ENCODE results near the gene EPN2.

EPN2 gene

DNA sequence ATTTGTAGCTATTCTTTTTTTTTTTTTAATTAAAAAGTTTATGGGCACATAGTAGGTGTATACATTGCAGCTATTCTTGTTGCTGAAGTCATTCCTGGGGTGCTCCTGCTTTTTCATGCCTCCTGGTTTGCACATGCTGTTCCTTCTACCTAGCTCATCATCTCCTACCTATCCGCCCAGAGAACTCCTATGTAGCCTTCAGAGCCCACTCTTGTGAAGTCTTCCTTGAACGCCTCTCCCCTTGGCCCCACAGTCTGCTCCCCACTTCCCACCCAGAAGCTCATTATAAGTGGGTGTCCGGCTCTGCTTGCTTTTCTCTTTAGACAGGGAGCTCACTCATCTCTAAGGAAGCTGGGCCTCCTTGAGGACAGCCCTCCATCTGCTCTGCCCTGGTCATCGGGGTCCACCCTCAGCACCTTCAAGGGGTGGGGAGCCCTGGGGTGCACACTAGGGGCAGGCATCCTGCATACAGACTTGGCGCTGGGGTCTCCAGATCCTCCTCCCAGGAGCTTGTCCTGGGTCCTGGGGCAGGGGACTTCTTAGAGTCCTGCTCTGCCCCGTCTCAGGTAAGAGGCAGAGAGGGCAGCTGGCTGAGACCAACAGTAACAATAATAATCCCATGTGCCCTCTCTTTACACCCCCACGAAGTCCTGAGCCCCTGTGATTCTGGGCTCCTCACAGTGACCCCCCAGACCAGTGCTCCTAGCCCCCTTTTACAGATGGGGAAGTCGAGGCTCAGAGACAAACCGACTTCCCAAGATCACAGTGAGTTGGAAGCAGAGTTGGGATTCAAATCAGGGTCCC is 128.9 kb downstream of the EPN2 start:
- no peaks in the 10 kb centered on the region for H3K36me3 ChIP-seq
- H3K4me3 ChIP-seq (ENCODE audit: low read depth, low read length), result no peak overlapping the region

DNA sequence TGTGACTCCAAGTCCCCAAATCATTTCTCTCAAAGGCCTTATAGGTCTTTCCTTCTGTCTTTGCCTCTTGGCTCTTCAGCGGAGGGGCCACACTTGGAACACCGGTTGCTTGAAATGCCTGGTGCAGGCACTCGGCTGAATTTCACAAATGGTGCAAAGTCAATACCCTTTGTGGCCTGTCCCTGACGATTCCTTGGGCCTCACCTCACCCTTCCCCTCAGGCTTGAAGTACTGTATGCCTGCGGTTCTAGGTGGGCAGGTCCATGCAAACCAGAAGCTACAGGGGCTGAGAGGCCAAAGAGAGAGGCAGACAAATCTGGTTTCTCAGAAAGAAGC is 129.4 kb downstream of the EPN2 start:
- no peak overlapping the region for H3K4me3 ChIP-seq (ENCODE audit: low read depth, low read length)
- no peaks in the 10 kb centered on the region for H3K4me1 ChIP-seq
- no peaks in the 10 kb centered on the region for H3K27me3 ChIP-seq
- TF ChIP-seq, protein P1, sequence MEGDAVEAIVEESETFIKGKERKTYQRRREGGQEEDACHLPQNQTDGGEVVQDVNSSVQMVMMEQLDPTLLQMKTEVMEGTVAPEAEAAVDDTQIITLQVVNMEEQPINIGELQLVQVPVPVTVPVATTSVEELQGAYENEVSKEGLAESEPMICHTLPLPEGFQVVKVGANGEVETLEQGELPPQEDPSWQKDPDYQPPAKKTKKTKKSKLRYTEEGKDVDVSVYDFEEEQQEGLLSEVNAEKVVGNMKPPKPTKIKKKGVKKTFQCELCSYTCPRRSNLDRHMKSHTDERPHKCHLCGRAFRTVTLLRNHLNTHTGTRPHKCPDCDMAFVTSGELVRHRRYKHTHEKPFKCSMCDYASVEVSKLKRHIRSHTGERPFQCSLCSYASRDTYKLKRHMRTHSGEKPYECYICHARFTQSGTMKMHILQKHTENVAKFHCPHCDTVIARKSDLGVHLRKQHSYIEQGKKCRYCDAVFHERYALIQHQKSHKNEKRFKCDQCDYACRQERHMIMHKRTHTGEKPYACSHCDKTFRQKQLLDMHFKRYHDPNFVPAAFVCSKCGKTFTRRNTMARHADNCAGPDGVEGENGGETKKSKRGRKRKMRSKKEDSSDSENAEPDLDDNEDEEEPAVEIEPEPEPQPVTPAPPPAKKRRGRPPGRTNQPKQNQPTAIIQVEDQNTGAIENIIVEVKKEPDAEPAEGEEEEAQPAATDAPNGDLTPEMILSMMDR (IDR thresholded peaks at IDR 0.05; ENCODE audit: low read depth, low read length), result no peak
- no peaks in the 10 kb centered on the region for H3K9me3 ChIP-seq
- no peaks in the 10 kb centered on the region for H3K36me3 ChIP-seq
- DNase-seq, result no peak

More for the DNA sequence above, 128.9 kb downstream of the EPN2 start:
- no peaks in the 10 kb centered on the region for H3K27me3 ChIP-seq
- TF ChIP-seq, protein P1 (IDR thresholded peaks at IDR 0.05; ENCODE audit: low read depth, low read length), result no peak
- H3K4me1 ChIP-seq, result no peaks in the 10 kb centered on the region
- no peaks in the 10 kb centered on the region for H3K9me3 ChIP-seq
- no peak for DNase-seq

DNA sequence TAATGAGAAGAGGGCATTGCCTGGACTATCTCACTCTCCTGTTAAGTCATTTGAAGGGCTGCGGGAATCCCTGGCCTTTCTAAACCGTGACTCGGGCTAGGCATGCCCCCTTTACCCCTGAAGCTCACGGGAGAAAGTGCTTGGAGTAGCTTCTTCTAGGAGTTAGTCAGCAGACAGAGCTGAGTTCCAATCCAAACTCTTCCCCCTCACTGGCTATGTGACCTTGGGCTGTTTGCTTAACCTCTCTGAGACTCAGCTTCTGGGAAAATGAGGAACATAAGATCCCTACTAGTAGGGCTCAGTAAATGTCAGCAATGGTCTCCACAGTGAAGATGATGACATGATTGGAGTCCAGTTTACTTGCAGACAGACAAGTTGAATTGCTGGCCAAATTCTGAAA is 131.1 kb downstream of the EPN2 start:
- no peaks in the 10 kb centered on the region for H3K9me3 ChIP-seq
- DNase-seq, result no peak
- H3K4me3 ChIP-seq (ENCODE audit: low read depth, low read length), result no peak overlapping the region
- no peaks in the 10 kb centered on the region for H3K4me1 ChIP-seq
- no peaks in the 10 kb centered on the region for H3K27me3 ChIP-seq
- TF ChIP-seq, protein P1 (IDR thresholded peaks at IDR 0.05; ENCODE audit: low read depth, low read length), result no peak
- no peaks in the 10 kb centered on the region for H3K36me3 ChIP-seq

DNA sequence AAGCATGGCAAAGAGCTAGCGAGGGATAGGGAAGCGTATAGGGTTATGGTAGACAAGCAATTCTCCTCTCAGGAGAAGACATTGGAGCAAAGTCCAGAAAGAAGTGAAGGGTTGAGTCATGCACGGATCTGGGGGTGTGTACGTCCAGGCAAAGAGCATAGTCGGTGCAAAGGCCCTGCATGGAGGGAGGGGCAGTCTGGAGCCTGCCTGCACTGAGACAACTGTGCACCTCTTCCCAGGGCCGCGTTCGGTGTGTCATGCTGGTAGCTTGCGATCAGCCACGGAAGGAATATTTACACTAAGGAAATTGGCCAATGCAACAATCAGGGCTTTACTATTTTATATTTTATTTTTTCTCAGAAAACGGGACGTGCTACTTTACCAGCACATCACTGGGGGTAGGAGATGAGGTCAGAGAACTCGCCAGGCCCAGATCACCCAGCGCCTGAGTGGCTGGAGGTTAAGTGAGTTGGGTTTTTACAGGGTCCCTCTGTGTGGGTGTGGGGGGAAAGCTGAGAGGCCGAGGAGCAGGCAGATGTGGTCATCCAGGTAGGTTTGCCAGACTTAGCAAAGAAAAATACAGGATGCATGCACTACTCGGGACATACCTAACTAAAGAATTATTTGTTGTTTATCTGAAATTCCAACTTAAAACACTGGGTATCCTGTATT is 132.1 kb downstream of the EPN2 start:
- H3K9me3 ChIP-seq, result no peaks in the 10 kb centered on the region
- no peaks in the 10 kb centered on the region for H3K4me1 ChIP-seq
- H3K36me3 ChIP-seq, result no peaks in the 10 kb centered on the region
- H3K4me3 ChIP-seq (ENCODE audit: low read depth, low read length), result no peak overlapping the region
- TF ChIP-seq, protein P1 (IDR thresholded peaks at IDR 0.05; ENCODE audit: low read depth, low read length), result no peak
- DNase-seq, result no peak
- no peaks in the 10 kb centered on the region for H3K27me3 ChIP-seq

DNA sequence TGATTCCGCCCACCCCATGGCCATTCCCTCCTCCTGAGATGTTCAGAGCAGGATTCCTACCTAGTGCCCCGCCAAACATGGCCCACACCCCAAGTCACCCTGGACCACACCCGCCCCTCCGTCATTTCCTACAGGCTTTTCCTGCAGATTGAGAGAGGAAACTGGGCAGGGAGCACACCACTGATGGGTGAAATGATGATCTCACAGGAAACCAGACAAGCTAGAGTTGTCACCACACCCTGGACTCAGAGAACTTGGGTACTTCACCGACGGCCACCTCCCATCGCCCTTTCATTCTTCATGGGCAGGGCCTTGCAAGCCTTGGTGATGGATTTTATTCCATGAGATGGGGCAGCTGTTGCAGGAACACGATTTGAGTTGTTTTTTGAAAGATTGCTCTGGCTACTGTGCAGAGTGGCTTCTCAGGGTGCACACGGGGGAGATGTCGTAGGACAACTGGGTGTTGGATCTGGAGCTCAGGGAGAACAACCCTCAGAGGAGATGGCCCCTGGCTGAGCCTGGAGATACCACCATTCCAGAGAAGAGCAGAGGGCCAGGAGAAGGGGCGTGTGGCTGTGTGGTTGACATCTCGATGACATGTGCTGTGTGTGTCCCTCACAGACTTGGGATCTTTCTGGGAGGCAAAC is 132.8 kb downstream of the EPN2 start:
- H3K27me3 ChIP-seq, result no peaks in the 10 kb centered on the region
- no peak overlapping the region for H3K4me3 ChIP-seq (ENCODE audit: low read depth, low read length)
- no peaks in the 10 kb centered on the region for H3K4me1 ChIP-seq
- no peaks in the 10 kb centered on the region for H3K36me3 ChIP-seq
- TF ChIP-seq, protein P1 (IDR thresholded peaks at IDR 0.05; ENCODE audit: low read depth, low read length), result no peak
- no peak for DNase-seq
- H3K9me3 ChIP-seq, result no peaks in the 10 kb centered on the region

Measured in BE2C (cell line).